ENCODE results near the gene RPTOR. TPM values are rescaled to one million over a fixed set of nuclear protein-coding genes. Genes with fewer than 3 reads are reported as not detected.

RPTOR gene
- total and polyA plus RNA-seq, 2 experiments from 2014 or later: 6.6 to 16.1 TPM

DNA sequence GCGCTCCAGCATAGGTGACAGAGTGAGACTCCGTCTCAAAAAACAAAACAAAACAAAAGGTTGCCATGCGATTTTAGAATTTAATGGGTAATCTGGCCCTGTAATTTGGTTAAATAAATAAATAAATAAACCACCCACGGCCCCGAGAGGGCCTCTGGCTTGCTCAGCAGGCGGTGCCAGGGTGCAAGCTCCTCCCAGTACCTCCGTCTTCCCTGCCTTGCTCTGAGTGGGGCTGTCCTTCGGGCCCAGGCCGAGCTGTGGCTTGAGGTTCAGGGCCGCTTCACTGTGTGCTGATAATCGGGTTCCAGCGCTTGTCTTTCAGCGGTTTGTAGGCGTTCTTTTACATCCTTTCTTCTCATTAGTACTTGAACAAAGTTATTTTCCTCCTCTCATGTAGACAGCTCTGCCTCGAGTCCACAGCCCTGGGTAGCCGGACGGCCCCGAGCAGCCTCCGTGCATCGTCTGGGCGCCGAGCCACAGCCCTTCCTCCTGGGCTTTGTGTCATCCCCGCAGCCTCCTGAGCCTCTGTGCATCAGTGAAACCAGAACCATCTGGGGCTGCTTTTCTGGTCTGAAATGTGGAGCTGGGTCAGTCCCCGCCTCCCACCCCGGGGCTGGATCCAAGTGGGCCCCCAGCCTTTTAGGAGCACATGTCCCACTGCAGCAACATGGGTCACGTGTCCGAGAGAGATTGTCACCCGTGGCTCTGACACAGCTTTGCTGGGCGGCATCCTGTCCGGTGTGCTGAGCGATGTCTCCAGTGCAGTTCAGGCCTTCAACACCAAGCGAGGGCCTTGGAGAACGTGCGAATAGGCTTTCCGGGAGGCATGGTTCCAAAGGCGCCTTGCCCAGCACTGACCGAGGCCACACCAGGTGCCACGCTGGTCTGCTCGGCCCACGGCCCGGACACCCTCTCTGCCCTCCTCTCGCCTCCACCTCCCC, 289.6 kb downstream of the RPTOR start:
- no peaks in the 10 kb centered on the region for H3K27me3 ChIP-seq (replicated peaks; ENCODE audit: insufficient read depth)
- H3K9me3 ChIP-seq (ENCODE audit: low read depth): no peaks in the 10 kb centered on the region
- no peak for TF ChIP-seq EZH2phosphoT487 (IDR thresholded peaks at IDR 0.05; ENCODE audit: insufficient read depth, low read depth)
- TF ChIP-seq EZH2 (IDR thresholded peaks at IDR 0.05; ENCODE audit: insufficient read depth, poor library complexity, severe bottlenecking): no peak
- H3F3A ChIP-seq (ENCODE audit: insufficient read depth): peaks cover 37% of the 10 kb centered on the region
- DNase-seq: peak; percentile 97
- H3K9ac ChIP-seq: peak overlapping the region; percentile 84
- H3K79me2 ChIP-seq (ENCODE audit: insufficient read depth): no peaks in the 10 kb centered on the region
- H4K20me1 ChIP-seq (ENCODE audit: insufficient read depth): no peaks in the 10 kb centered on the region
- H3K27ac ChIP-seq: peak overlapping the region; percentile 90
- 12 to 13% methylated on average over 35 to 38 of the region's 42 CpGs for WGBS, 2 experiments (ENCODE audit: low coverage in 1 of 2, low lambda C conversion rate in 2 of 2, missing lambda C conversion rate in 2 of 2)
- no peaks in the 10 kb centered on the region for H3K9me2 ChIP-seq (ENCODE audit: insufficient read depth)
- H3K4me2 ChIP-seq (ENCODE audit: unreplicated experiment): peak overlapping the region; percentile 76
- H3K36me3 ChIP-seq (ENCODE audit: low read depth): no peaks in the 10 kb centered on the region
- H3K4me1 ChIP-seq (ENCODE audit: insufficient read depth): peaks cover 28% of the 10 kb centered on the region
- peak overlapping the region; percentile 74 for H3K4me3 ChIP-seq
- H2AFZ ChIP-seq: peak overlapping the region; percentile 74
- in situ Hi-C loops (cut with MboI): no loop called here

DNA sequence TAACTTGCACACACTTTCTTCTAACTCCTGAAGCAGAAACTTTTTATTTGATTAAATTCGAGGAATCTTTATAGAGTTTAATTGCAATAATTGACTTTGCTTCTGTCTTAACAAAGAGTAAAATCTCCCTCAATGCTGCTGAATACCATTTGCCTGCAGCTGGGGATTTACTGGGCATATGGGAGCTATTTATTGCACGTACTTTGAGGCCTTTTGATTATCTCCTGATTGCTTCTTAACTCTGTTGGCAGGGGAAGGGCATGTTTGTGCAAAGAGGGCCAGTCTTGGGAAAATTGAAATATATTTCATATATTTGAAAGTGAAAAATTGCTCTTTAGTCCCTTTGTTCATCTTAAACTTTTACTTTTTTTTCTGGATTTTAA, 290.2 kb downstream of the RPTOR start:
- peak overlapping the region; percentile 74 for H3K4me3 ChIP-seq
- H3K9me2 ChIP-seq (ENCODE audit: insufficient read depth): no peaks in the 10 kb centered on the region
- in situ Hi-C loops (cut with MboI): no loop called here
- peak overlapping the region; percentile 76 for H3K4me2 ChIP-seq (ENCODE audit: unreplicated experiment)
- no peaks in the 10 kb centered on the region for H3K36me3 ChIP-seq (ENCODE audit: low read depth)
- H3K9ac ChIP-seq: peak overlapping the region; percentile 84
- no peaks in the 10 kb centered on the region for H4K20me1 ChIP-seq (ENCODE audit: insufficient read depth)
- no peaks in the 10 kb centered on the region for H3K27me3 ChIP-seq (replicated peaks; ENCODE audit: insufficient read depth)
- DNase-seq: no peak
- H3K79me2 ChIP-seq (ENCODE audit: insufficient read depth): no peaks in the 10 kb centered on the region
- H3K9me3 ChIP-seq (ENCODE audit: low read depth): no peaks in the 10 kb centered on the region
- 28 to 42% methylated on average over 2 of the region's 2 CpGs for WGBS, 2 experiments (ENCODE audit: low coverage in 1 of 2, low lambda C conversion rate in 2 of 2, missing lambda C conversion rate in 2 of 2)
- H3K27ac ChIP-seq: peak overlapping the region; percentile 90
- H3F3A ChIP-seq (ENCODE audit: insufficient read depth): peaks cover 37% of the 10 kb centered on the region
- peaks cover 28% of the 10 kb centered on the region for H3K4me1 ChIP-seq (ENCODE audit: insufficient read depth)
- peak overlapping the region; percentile 74 for H2AFZ ChIP-seq
- TF ChIP-seq EZH2 (IDR thresholded peaks at IDR 0.05; ENCODE audit: insufficient read depth, poor library complexity, severe bottlenecking): no peak
- no peak for TF ChIP-seq EZH2phosphoT487 (IDR thresholded peaks at IDR 0.05; ENCODE audit: insufficient read depth, low read depth)

DNA sequence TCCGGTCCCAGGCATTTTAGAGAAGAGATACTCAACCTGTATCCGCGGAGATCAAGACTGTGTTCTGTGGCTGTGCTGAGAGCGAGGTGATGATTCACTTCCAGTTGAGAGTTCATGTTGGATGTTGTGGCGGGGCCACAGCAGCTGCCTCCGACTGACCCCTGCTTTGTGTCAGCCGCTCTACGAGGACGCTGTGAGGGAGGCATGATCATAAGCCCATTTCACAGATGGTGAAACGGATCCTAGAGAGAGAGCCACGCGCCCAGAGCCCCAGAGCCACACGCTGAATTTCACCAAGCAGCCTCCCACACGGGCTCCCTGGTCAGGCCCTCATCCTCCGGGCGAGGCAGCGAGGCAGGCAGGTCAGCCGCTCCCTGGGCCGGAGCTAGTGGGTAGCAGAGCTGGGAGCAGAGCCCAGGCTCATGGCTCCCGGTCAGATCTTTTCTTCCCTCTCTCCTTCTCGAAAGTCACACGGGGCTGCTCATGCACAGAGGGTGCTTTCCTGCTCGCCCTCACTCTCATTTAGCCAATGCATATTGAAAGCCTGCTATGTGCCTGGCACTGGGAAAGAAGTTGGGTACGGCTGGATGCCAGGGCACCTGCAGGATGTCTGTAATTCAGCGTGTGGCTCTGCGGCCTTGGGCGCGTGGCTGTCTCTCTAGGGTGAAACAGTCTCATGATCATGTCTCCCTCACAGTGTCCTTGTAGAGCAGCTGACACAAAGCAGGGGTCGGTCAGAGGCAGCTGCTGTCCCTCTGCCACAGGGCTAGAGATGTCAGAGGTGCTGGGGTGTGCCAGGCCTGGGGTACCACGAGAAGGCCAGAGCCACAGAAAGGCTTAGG, 291.4 kb downstream of the RPTOR start:
- Histone ChIP-seq H3F3A (ENCODE audit: insufficient read depth) (peaks cover 37% of the 10 kb centered on the region), H3K4me1 (ENCODE audit: insufficient read depth) (peaks cover 28% of the 10 kb centered on the region), H3K9me2 (ENCODE audit: insufficient read depth) (no peaks in the 10 kb centered on the region), H3K27ac (no peak overlapping the region), H4K20me1 (ENCODE audit: insufficient read depth) (no peaks in the 10 kb centered on the region), H3K4me3 (no peak overlapping the region), H3K9me3 (ENCODE audit: low read depth) (no peaks in the 10 kb centered on the region), H3K79me2 (ENCODE audit: insufficient read depth) (no peaks in the 10 kb centered on the region), H3K36me3 (ENCODE audit: low read depth) (no peaks in the 10 kb centered on the region), H3K9ac (no peak overlapping the region), H3K27me3 (replicated peaks; ENCODE audit: insufficient read depth) (no peaks in the 10 kb centered on the region), H3K4me2 (ENCODE audit: unreplicated experiment) (no peak overlapping the region), H2AFZ (no peak overlapping the region)
- in situ Hi-C loops (cut with MboI): no loop called here
- no peak for TF ChIP-seq EZH2 (IDR thresholded peaks at IDR 0.05; ENCODE audit: insufficient read depth, poor library complexity, severe bottlenecking)
- TF ChIP-seq EZH2phosphoT487 (IDR thresholded peaks at IDR 0.05; ENCODE audit: insufficient read depth, low read depth): no peak
- no peak for DNase-seq
- 96 to 97% methylated on average over 30 of the region's 30 CpGs for WGBS, 2 experiments (ENCODE audit: low coverage in 1 of 2, low lambda C conversion rate in 2 of 2, missing lambda C conversion rate in 2 of 2)

DNA sequence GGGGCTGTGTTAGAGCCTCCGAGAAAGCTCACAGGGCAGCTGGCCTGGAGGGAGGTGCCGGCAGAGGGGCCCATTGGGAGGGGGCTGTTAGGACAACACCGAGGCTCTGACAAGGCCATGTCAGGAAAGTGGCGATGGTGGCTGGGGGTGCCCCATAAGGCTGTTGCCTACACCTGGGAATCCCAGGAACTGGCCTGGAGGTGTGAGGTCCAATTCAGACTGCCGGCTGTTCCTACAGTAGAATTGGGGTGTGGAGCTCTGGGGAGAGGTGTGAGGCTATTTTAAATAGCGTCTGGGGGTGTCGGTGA, 292.0 kb downstream of the RPTOR start:
- no peak overlapping the region for H3K4me3 ChIP-seq
- no peak overlapping the region for H3K9ac ChIP-seq
- peaks cover 37% of the 10 kb centered on the region for H3F3A ChIP-seq (ENCODE audit: insufficient read depth)
- H3K9me2 ChIP-seq (ENCODE audit: insufficient read depth): no peaks in the 10 kb centered on the region
- WGBS, 2 experiments (ENCODE audit: low coverage in 1 of 2, low lambda C conversion rate in 2 of 2, missing lambda C conversion rate in 2 of 2): 95 to 99% methylated on average over 7 of the region's 7 CpGs
- H3K9me3 ChIP-seq (ENCODE audit: low read depth): no peaks in the 10 kb centered on the region
- H3K27ac ChIP-seq: no peak overlapping the region
- no peak overlapping the region for H2AFZ ChIP-seq
- H3K36me3 ChIP-seq (ENCODE audit: low read depth): no peaks in the 10 kb centered on the region
- no peak for DNase-seq
- TF ChIP-seq EZH2phosphoT487 (IDR thresholded peaks at IDR 0.05; ENCODE audit: insufficient read depth, low read depth) (no peak), EZH2 (IDR thresholded peaks at IDR 0.05; ENCODE audit: insufficient read depth, poor library complexity, severe bottlenecking) (no peak)
- no peak overlapping the region for H3K4me2 ChIP-seq (ENCODE audit: unreplicated experiment)
- H3K27me3 ChIP-seq (replicated peaks; ENCODE audit: insufficient read depth): no peaks in the 10 kb centered on the region
- no peaks in the 10 kb centered on the region for H4K20me1 ChIP-seq (ENCODE audit: insufficient read depth)
- no peaks in the 10 kb centered on the region for H3K79me2 ChIP-seq (ENCODE audit: insufficient read depth)
- in situ Hi-C loops (cut with MboI): no loop called here
- H3K4me1 ChIP-seq (ENCODE audit: insufficient read depth): peaks cover 28% of the 10 kb centered on the region
